ENCODE data around the gene AGA.

The AGA gene

GRCh38 chr4:177386278-177386815, 55.9 kb downstream of the AGA start:
- DNase-seq (ENCODE audit: low spot score), result no peak

GRCh38 chr4:177385576-177386277, 56.5 kb downstream of the AGA start:
- DNase-seq (ENCODE audit: low spot score), result no peak

GRCh38 chr4:177384856-177385397, 57.3 kb downstream of the AGA start:
- no peak for DNase-seq (ENCODE audit: low spot score)

GRCh38 chr4:177381762-177382310, 60.4 kb downstream of the AGA start:
- DNase-seq (ENCODE audit: low spot score), result no peak

Data from LoVo (cell line).